Right lung (tissue), 10 donors: ENCODE measurements around the gene SPATA32. TPM values are rescaled to one million over a fixed set of nuclear protein-coding genes. Genes with fewer than 3 reads are reported as not detected.
"Not testable (repeated sequence)": the region's sequence is repeated elsewhere in the genome, so short reads cannot be mapped to it uniquely, and the experiment has no call there.

Experiments used
- DNase-seq, 2 donors: peaks; one replicate each; pipeline ENCODE4 v3.0.0-alpha.2; 2013
- long read RNA-seq, 8 donors: transcript quantifications; one replicate each; lab custom pipeline, GENCODE V29; 2026
- polyA plus RNA-seq, 5 donors: library from polyadenylated mRNA; unstranded; fragments of 120-200 nt; gene quantifications; one replicate each; pipeline versions ENCODE4 v1.2.1 to v1.2.3, GENCODE V29; 2013; ENCODE audit warnings: inconsistent platforms in 1 of 5, low replicate concordance in 1 of 5; ENCODE audit not compliant: insufficient read length in 5 of 5, insufficient read depth in 1 of 5

Gene SPATA32, protein sequence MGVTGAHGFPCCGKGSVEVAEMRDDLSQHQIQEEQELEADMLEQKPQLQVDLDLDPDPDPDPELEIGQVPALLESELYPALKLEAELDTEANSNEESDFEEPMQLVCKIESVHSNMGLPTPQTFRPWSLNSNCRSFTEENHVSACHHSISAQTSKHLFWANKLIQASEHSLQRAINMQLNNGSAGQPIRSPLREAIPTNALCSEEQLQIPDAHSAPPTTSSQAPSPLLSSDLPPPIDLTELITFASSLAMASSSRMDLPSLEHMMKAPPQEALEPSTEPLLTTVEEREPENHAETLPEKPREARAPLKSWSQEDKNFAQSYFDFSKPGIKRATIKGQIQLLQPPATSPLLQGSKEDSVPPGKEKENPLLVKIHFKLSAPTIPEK
- polyA plus RNA-seq, result under 1 TPM; 0.23 to 0.45 (median 0.31) TPM
- long read RNA-seq, donor 1, result 0 reads
- long read RNA-seq, donor 2, result 0 reads
- long read RNA-seq, donor 3, result 0 reads
- long read RNA-seq, donor 4, result 0 reads
- long read RNA-seq, donor 5, result 0 reads
- long read RNA-seq, donor 6, result 0 reads
- long read RNA-seq, donor 7, result 0 reads
- long read RNA-seq, donor 8, result 0 reads

DNA sequence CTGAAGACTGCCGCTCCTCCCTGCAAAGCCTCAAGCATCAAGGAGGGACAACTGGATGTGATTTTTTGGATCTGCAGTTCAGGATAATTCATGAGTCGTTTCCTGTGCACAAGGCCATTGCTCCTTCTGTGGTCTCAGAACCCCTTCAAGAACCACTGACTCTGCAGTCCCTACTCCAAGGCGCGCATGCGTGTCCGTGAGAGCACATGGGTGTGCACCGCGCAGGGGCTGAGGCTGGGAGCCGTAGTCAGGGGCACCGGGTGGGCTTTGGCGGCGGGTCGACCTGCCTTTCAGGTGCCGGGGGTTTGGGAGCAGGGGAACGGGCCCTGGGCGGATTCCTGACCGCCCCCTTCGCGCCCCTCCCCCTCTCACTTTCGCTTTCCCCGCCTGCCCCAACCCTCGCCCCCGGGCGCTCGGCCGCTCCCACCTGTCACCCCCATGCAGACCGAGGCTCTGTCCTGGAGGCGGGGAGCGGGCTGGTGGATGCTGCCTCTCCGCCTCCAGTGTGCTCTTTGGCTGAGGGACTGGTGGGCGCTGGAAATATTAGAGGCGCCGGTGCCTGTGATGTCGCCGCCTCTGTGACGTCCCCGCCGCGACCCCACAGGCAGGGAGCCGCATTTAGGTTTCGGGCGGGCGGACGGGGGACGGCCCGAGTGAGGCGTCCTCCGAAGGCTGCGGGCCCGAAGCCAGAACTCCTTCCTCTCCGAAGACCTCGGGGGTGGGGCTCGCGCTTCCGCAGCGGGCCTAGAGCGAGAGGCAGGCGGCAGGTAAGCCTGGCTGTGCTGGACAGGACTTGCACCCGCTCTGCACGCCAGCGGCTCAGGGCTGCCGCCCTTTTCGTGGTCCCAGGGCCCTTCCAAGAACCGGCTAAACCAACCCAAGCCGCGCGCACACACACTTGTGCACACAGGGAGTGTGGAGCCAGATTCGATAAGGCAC is at the start of gene SPATA32:
SPATA32 (minus strand) TSS at position 518 of the 939 bp plus-strand sequence; CDS start at position 440, 78 bp downstream.
- peak in 1 of 2 donors; percentile 43 for DNase-seq

- DNase-seq, result no peak
These were observed 49.5 kb upstream of the SPATA32 start for GRCh38 chr17:45311401-45311759.

DNA sequence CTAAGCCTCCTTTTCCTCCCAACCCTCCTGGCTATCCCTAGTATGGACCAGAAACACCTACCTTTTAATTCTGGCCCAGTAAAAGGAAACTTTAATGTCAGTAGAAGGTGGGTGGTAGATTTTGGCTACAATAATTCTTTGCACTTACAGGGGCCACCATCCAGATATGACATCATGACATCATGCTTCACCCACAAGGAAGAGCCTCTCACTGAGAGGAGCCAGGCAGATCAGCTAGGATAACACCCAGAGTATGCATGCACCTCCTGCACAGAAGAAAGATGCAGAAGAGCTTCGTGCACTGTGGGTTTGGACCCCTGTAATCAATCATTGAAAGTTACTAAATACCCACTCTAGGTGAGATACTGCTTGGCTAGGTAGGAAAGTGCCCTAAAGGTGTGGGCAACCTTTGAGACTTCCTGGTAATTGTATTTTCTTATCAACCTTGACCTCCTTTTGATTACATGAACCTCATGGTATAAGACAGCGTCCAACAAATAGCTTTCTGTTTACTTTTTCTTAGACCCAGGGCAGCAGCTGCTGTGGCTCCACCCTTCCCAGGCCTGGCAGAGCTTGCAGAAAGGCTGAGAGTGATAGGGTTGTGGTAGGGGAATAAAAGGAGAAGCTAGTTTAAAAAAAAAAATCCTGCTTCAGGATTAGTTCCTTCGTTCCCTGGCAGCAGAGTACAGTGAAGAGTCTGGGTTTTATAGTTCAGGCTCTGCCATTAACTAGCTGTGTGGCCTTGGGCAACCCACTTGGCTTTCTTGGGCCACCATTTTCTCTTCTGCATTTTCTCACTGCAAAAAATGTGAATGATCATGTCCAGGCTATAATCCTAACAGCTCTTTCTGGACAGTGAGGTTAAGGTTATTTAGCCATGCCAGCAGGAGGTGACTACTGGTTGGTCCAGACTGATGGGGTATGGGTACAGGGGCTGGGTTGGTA is 48.8 kb upstream of the SPATA32 start:
- no peak for DNase-seq

DNA sequence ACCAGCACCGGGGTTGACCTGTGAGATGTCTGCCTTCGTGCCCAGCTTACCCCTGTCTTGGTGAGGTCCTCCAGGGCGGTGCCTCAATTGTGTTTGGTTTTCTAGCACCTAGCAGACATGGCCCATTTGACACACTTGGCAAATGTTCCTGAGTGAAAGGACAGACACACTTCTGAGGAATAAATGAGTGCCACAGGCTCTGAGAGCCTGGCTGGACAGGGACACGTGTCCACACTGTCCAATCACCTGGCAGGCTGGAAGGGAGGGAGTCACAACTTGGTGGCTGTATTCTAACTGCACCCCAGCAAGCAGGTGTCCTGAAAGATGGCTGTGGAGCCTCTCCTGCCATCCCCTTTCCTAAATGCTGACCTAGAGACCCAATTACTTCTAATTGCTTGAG is 47.5 kb upstream of the SPATA32 start:
- no peak for DNase-seq

DNA sequence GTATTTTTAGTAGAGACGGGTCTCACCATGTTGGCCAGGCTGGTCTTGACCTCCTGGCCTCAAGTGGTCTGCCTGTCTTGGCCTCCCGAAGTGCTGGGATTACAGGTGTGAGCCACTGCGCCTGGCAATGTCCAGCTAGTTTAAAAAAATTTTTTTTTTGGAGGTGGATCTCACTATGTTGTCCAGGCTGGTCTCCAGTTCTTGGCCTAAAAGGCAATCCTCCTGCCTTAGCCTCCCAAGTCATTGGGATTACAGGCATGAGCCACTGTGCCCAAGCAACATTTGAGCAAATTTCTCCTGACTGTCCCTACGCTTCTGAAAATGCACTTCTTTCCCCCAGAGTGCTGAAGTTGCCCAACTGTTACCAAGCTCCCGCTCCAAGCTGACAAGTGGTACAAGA is 46.9 kb upstream of the SPATA32 start:
- DNase-seq, result no peak

GRCh38 chr17:45308016-45308365 is 46.1 kb upstream of the SPATA32 start:
- no peak for DNase-seq

- no peak for DNase-seq
These were observed 45.6 kb upstream of the SPATA32 start for GRCh38 chr17:45307290-45308015.

DNA sequence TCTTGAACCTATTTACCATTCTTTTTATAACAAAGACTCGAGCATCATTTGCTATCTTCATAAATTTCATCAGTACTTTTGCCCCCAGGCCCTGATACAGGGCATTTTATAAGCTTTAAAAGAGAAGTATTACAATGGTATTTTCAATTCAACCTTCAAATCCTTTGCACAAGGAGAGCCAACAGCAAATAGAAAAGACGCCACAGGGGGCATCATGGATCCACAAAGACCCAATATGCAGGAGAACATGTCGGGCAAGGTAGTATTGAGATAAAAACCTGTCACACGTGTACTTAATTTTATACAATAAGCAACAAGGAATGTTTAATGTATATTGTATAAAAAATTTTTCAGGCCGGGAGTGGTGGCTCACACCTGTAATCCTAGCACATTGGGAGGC is 44.7 kb upstream of the SPATA32 start:
- no peak for DNase-seq

DNA sequence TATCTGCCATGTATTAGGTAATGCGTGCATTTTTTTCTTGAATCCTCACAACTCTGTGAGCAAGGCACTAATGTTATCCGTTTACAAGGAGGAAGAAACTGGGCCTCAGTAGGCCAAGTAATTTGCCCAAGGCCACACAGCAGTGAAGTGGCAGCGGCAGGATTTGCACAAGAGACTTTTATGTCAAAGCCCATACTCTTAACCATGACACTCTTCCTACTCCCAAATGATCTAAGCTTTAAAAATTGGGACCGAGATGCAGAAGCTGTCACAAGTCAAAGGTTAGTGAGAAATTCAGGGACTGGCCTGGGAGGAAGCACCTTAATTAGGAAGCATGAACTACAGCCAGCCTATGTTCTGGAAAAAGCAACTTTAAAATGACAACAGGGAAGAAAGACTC is 44.2 kb upstream of the SPATA32 start:
- no peak for DNase-seq

DNA sequence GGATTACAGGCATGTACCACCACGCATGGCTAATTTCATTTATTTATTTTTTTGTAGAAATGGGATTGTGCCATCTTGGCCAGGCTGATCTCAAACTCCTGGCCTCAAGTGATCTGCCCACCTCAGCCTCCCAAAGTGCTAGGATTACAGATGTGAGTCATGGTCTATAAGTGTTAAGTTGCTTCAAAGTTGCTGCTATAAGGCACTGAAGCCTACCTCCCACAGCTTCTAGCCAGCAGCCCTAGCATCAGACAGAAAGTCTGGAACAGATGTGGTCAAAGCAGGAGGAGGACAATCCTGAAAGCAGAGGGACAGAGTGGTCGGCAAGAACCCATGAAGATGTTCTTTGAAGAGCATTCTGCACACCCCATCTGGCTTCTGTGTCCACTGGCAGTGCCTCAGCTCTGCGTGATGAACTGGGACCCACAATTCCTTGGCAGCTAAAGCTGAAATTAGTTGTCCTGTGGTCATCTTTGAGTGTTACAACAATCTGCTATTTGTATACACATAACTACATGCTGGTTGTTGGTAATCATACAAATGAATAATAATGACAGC is 43.7 kb upstream of the SPATA32 start:
- DNase-seq, result no peak

- DNase-seq, result no peak
These were observed 40.8 kb upstream of the SPATA32 start for GRCh38 chr17:45302649-45303173.

DNA sequence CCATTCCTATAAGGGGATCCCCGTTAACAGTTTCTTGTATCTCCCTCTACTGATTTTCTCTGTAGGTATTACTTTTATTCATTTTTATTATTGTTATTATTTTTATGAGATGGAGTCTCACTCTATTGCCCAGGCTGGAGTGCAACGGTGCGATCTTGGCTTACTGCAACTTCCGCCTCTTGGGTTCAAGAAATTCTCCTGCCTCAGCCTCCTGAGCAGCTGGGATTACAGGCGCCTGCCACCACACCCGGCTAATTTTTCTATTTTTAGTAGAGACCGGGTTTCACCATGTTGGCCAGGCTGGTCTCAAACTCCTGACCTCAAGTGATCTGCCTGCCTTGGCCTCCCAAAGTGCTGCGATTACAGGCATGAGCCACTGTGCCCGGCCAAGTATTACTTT is 40.3 kb upstream of the SPATA32 start:
- not testable (repeated sequence) for DNase-seq

DNA sequence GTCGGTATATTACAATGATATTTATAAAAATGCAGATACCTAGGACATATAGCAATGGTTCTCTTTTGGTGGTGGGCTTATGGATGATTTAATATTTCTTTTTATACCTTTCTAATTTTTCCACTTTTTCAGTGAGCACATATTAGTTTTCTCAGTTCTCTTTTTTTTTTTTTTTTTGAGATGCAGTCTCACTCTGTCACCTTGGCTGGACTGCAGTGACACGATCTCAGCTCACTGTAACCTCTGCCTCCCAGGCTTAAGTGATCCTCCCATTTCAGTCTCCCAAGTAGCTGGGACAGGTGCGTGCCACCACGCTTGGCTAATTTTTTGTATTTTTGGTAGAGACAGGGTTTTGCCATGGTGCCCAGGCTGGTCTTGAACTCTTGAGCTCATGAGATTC is 39.8 kb upstream of the SPATA32 start:
- no peak for DNase-seq

DNA sequence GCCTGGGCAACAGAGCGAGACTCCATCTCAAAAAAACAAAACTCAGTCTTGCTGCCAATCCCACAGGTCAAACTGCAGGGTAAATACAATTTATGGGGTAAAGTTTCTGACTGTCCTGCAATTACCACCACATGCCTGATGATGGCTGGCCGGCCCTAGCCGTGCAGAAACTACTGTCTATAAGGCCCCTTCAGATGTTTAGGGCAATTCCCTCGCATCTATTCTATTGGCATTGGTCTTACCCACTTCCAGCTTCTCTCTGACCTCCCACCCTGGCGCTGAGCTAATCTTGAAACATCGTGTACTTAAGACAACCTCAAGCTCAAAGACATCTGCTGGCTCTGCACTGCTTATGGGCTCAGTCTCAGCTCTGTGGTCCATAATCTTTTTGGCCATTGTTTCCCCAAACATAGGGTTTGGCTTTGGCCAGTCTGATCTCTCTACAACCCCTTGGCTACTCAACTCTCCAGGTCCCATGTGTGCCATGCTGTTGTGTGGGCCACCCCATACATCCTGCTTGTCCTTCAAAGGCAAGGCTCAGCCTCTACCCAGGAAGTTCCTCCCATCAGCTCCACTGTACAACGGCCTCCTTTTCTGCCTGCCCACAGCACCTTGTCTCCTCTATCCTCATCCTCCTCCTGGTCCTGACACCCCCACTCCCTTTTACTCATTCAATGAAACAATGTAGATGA is 38.3 kb upstream of the SPATA32 start:
- DNase-seq, result no peak

GRCh38 chr17:45299361-45299760 is 37.5 kb upstream of the SPATA32 start:
- no peak for DNase-seq

DNA sequence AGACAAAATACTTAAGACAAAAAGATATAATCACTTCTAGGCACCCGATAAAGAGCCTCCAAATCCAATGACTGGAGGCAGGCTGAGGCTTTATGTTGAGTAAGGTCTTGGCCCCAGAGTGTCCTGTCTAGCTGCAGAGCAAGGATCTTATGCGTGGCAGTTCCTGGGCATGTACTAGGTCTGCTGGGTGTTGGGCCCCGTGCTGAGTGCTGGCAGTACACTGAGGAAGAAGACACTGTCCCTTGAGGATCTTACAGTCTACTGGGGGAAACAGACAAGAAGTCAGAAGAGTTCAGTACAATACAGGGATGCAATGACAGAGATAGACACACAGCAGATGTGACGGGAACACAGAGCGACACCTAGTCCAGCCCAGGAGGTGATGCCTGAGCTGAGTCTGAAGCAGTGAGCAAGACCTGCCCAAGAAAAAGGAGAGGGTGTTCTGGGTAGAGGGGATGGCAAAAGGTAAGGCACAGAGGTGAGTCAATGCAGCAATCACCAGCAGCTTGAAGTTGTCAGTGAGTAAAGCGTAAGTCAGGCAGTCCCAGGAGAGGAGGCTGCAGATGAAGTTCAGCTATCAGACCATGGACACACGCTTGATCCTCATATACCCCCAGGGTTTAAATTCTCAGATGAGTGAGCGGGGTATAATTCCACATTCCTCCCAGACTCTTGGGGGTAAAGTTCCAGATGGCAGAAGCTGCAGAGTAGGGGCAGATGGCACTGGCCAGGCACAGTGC is 36.8 kb upstream of the SPATA32 start:
- no peak for DNase-seq

DNA sequence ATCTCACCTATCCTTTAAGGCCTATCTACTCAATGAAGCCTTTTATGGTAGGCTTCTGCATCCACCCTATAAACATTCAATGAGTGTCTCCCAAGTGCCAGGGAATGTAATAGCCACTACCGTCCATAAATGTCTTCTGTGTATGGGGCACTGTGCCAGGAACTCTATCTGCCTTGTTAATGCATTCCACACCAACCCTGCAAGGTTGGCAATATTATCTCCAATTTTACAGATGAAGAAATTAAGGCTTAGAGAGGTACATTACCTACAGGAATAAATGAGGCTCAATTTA is 34.9 kb upstream of the SPATA32 start:
- DNase-seq, result no peak

GRCh38 chr17:45296003-45296832 is 34.3 kb upstream of the SPATA32 start:
- no peak for DNase-seq
